ENCODE data around the gene MIA2.
"Not testable (repeated sequence)": the region's sequence is repeated elsewhere in the genome, so short reads cannot be mapped to it uniquely, and the experiment has no call there.

Gene MIA2

GRCh38 chr14:39220473-39220872 is 13.2 kb upstream of the MIA2 start:
- not testable (repeated sequence) for H4K8ac ChIP-seq (ENCODE audit: low read length); H3K14ac ChIP-seq (ENCODE audit: low read length in 2 of 2); H3K9ac ChIP-seq (ENCODE audit: low read length); H3K79me1 ChIP-seq (replicated peaks; ENCODE audit: low read length, poor library complexity, severe bottlenecking); H4K91ac ChIP-seq (ENCODE audit: low read length); H2AK5ac ChIP-seq (ENCODE audit: low read length, severe bottlenecking); DNase-seq; H2AFZ ChIP-seq (ENCODE audit: low read depth, low read length); H3K27ac ChIP-seq (ENCODE audit: low read length, poor library complexity, severe bottlenecking); H2BK12ac ChIP-seq (ENCODE audit: low read length in 2 of 2); H3K4ac ChIP-seq (ENCODE audit: low read depth in 1 of 2, low read length in 2 of 2); H3K4me1 ChIP-seq (ENCODE audit: control insufficient read depth, insufficient read depth, low read depth, low read length); H3K27me3 ChIP-seq (ENCODE audit: control insufficient read depth in 1 of 2, insufficient read depth in 1 of 2, low read length in 2 of 2); H3K23ac ChIP-seq (ENCODE audit: low read length in 2 of 2); H3K9me3 ChIP-seq (ENCODE audit: control insufficient read depth, low read length); H3K18ac ChIP-seq (ENCODE audit: low read depth in 1 of 2, low read length in 2 of 2); H3K4me2 ChIP-seq (ENCODE audit: low read length, poor library complexity, severe bottlenecking); H2BK5ac ChIP-seq (ENCODE audit: low read depth, low read length, poor library complexity, severe bottlenecking); H3K4me3 ChIP-seq (ENCODE audit: insufficient read depth in 1 of 2, low read depth in 1 of 2, low read length in 2 of 2); H3K36me3 ChIP-seq (ENCODE audit: control insufficient read depth in 1 of 2, insufficient read depth in 2 of 2, low read depth in 1 of 2, low read length in 2 of 2); H2BK120ac ChIP-seq (ENCODE audit: low read depth, low read length); H2BK15ac ChIP-seq (ENCODE audit: low read depth, poor library complexity, severe bottlenecking)
- WGBS, result 100% methylated on average over 1 of the region's 1 CpG

- no peak for DNase-seq
- Histone ChIP-seq H2AFZ (ENCODE audit: low read depth, low read length) (no peak overlapping the region), H2BK120ac (ENCODE audit: low read depth, low read length) (no peak overlapping the region), H3K23ac (ENCODE audit: low read length in 2 of 2) (no peak overlapping the region), H3K18ac (ENCODE audit: low read depth in 1 of 2, low read length in 2 of 2) (no peak overlapping the region), H2BK12ac (ENCODE audit: low read length in 2 of 2) (no peak overlapping the region), H4K8ac (ENCODE audit: low read length) (no peak overlapping the region), H2AK5ac (ENCODE audit: low read length, severe bottlenecking) (no peak overlapping the region), H3K4me3 (ENCODE audit: insufficient read depth in 1 of 2, low read depth in 1 of 2, low read length in 2 of 2) (no peak overlapping the region), H3K4me2 (ENCODE audit: low read length, poor library complexity, severe bottlenecking) (no peak overlapping the region), H3K79me1 (replicated peaks; ENCODE audit: low read length, poor library complexity, severe bottlenecking) (no peaks in the 10 kb centered on the region), H2BK15ac (ENCODE audit: low read depth, poor library complexity, severe bottlenecking) (no peak overlapping the region), H3K27ac (ENCODE audit: low read length, poor library complexity, severe bottlenecking) (no peak overlapping the region), H3K14ac (ENCODE audit: low read length in 2 of 2) (no peak overlapping the region), H3K27me3 (ENCODE audit: control insufficient read depth in 1 of 2, insufficient read depth in 1 of 2, low read length in 2 of 2) (no peaks in the 10 kb centered on the region), H3K4me1 (ENCODE audit: control insufficient read depth, insufficient read depth, low read depth, low read length) (no peaks in the 10 kb centered on the region), H3K4ac (ENCODE audit: low read depth in 1 of 2, low read length in 2 of 2) (no peak overlapping the region), H3K36me3 (ENCODE audit: control insufficient read depth in 1 of 2, insufficient read depth in 2 of 2, low read depth in 1 of 2, low read length in 2 of 2) (no peaks in the 10 kb centered on the region), H4K91ac (ENCODE audit: low read length) (no peak overlapping the region), H3K9me3 (ENCODE audit: control insufficient read depth, low read length) (no peaks in the 10 kb centered on the region), H2BK5ac (ENCODE audit: low read depth, low read length, poor library complexity, severe bottlenecking) (no peak overlapping the region), H3K9ac (ENCODE audit: low read length) (no peak overlapping the region)
- WGBS, result 95% methylated on average over 1 of the region's 3 CpGs
Measured at GRCh38 chr14:39228044-39228443, 5.7 kb upstream of the MIA2 start.

GRCh38 chr14:39228509-39229221 is 5.0 kb upstream of the MIA2 start:
- WGBS, result 94% methylated on average over 9 of the region's 11 CpGs
- Histone ChIP-seq H3K4ac (ENCODE audit: low read depth in 1 of 2, low read length in 2 of 2) (no peak overlapping the region), H2AFZ (ENCODE audit: low read depth, low read length) (no peak overlapping the region), H3K27me3 (ENCODE audit: control insufficient read depth in 1 of 2, insufficient read depth in 1 of 2, low read length in 2 of 2) (no peaks in the 10 kb centered on the region), H4K91ac (ENCODE audit: low read length) (no peak overlapping the region), H2BK120ac (ENCODE audit: low read depth, low read length) (no peak overlapping the region), H2AK5ac (ENCODE audit: low read length, severe bottlenecking) (no peak overlapping the region), H3K9me3 (ENCODE audit: control insufficient read depth, low read length) (no peaks in the 10 kb centered on the region), H3K4me3 (ENCODE audit: insufficient read depth in 1 of 2, low read depth in 1 of 2, low read length in 2 of 2) (no peak overlapping the region), H3K14ac (ENCODE audit: low read length in 2 of 2) (no peak overlapping the region), H3K18ac (ENCODE audit: low read depth in 1 of 2, low read length in 2 of 2) (no peak overlapping the region), H3K9ac (ENCODE audit: low read length) (no peak overlapping the region), H3K36me3 (ENCODE audit: control insufficient read depth in 1 of 2, insufficient read depth in 2 of 2, low read depth in 1 of 2, low read length in 2 of 2) (no peaks in the 10 kb centered on the region), H3K23ac (ENCODE audit: low read length in 2 of 2) (no peak overlapping the region), H3K27ac (ENCODE audit: low read length, poor library complexity, severe bottlenecking) (no peak overlapping the region), H2BK5ac (ENCODE audit: low read depth, low read length, poor library complexity, severe bottlenecking) (no peak overlapping the region), H3K79me1 (replicated peaks; ENCODE audit: low read length, poor library complexity, severe bottlenecking) (no peaks in the 10 kb centered on the region), H3K4me1 (ENCODE audit: control insufficient read depth, insufficient read depth, low read depth, low read length) (no peaks in the 10 kb centered on the region), H3K4me2 (ENCODE audit: low read length, poor library complexity, severe bottlenecking) (no peak overlapping the region), H2BK12ac (ENCODE audit: low read length in 2 of 2) (no peak overlapping the region), H2BK15ac (ENCODE audit: low read depth, poor library complexity, severe bottlenecking) (no peak overlapping the region), H4K8ac (ENCODE audit: low read length) (no peak overlapping the region)
- no peak for DNase-seq

GRCh38 chr14:39229222-39229543 is 4.5 kb upstream of the MIA2 start:
- H3K14ac ChIP-seq (ENCODE audit: low read length in 2 of 2), result no peak overlapping the region
- H3K79me1 ChIP-seq (replicated peaks; ENCODE audit: low read length, poor library complexity, severe bottlenecking), result no peaks in the 10 kb centered on the region
- H2AFZ ChIP-seq (ENCODE audit: low read depth, low read length), result no peak overlapping the region
- no peak overlapping the region for H3K23ac ChIP-seq (ENCODE audit: low read length in 2 of 2)
- no peak for DNase-seq
- no peaks in the 10 kb centered on the region for H3K27me3 ChIP-seq (ENCODE audit: control insufficient read depth in 1 of 2, insufficient read depth in 1 of 2, low read length in 2 of 2)
- no peak overlapping the region for H2AK5ac ChIP-seq (ENCODE audit: low read length, severe bottlenecking)
- H2BK15ac ChIP-seq (ENCODE audit: low read depth, poor library complexity, severe bottlenecking), result no peak overlapping the region
- H3K4me3 ChIP-seq (ENCODE audit: insufficient read depth in 1 of 2, low read depth in 1 of 2, low read length in 2 of 2), result no peak overlapping the region
- no peaks in the 10 kb centered on the region for H3K36me3 ChIP-seq (ENCODE audit: control insufficient read depth in 1 of 2, insufficient read depth in 2 of 2, low read depth in 1 of 2, low read length in 2 of 2)
- no peak overlapping the region for H2BK12ac ChIP-seq (ENCODE audit: low read length in 2 of 2)
- H2BK5ac ChIP-seq (ENCODE audit: low read depth, low read length, poor library complexity, severe bottlenecking), result no peak overlapping the region
- no peak overlapping the region for H2BK120ac ChIP-seq (ENCODE audit: low read depth, low read length)
- no peaks in the 10 kb centered on the region for H3K9me3 ChIP-seq (ENCODE audit: control insufficient read depth, low read length)
- no peak overlapping the region for H3K4ac ChIP-seq (ENCODE audit: low read depth in 1 of 2, low read length in 2 of 2)
- H3K9ac ChIP-seq (ENCODE audit: low read length), result no peak overlapping the region
- H3K18ac ChIP-seq (ENCODE audit: low read depth in 1 of 2, low read length in 2 of 2), result no peak overlapping the region
- no peak overlapping the region for H4K8ac ChIP-seq (ENCODE audit: low read length)
- H3K27ac ChIP-seq (ENCODE audit: low read length, poor library complexity, severe bottlenecking), result no peak overlapping the region
- no peaks in the 10 kb centered on the region for H3K4me1 ChIP-seq (ENCODE audit: control insufficient read depth, insufficient read depth, low read depth, low read length)
- H3K4me2 ChIP-seq (ENCODE audit: low read length, poor library complexity, severe bottlenecking), result no peak overlapping the region
- 94% methylated on average over 1 of the region's 1 CpG for WGBS
- no peak overlapping the region for H4K91ac ChIP-seq (ENCODE audit: low read length)
